Loucy (cell line): ENCODE measurements around the gene UFSP2.

Experiments used
- CTCF ChIP-seq: fragments of 200-600 bp; sonication (generic); conservative IDR thresholded peaks from 2 replicates; pipeline ENCODE4 v1.5.1; 2014; ENCODE audit warnings: mild to moderate bottlenecking, antibody characterized with exemption, low read length
- EZH2phosphoT487 ChIP-seq: fragments of 200-600 bp; IDR thresholded peaks from 2 replicates; pipeline ENCODE4 v1.6.1; 2018; ENCODE audit warnings: antibody characterized with exemption, mild to moderate bottlenecking, moderate library complexity, borderline replicate concordance

GRCh38 chr4:185398618-185399017 lies 27.1 kb downstream of the UFSP2 start:
- TF ChIP-seq CTCF (no peak), EZH2phosphoT487 (no peak)
